GM18861 (cell line): ENCODE measurements around the gene MTRF1L.
A peak's percentile ranks its signal among the peaks of the same experiment; 100 is the strongest.

Source experiments
- ATAC-seq: cut with Tn5 transposase; IDR thresholded peaks from one replicate; pipeline ENCODE4 v1.9.1; 2021; ENCODE audit not compliant: unreplicated experiment

The MTRF1L gene

GRCh38 chr6:153002613-153003365 lies at the start of gene MTRF1L:
TSS of gene MTRF1L (minus strand) at chr6:153002709. CDS start at chr6:153002685, 24 bp downstream.
- ATAC-seq, result peak; percentile 92

GRCh38 chr6:153051801-153052200 lies 49.3 kb upstream of the MTRF1L start:
- ATAC-seq, result no peak

- no peak for ATAC-seq
Measured at GRCh38 chr6:153048631-153049030, 46.1 kb upstream of the MTRF1L start.

GRCh38 chr6:153047386-153047785 lies 44.9 kb upstream of the MTRF1L start:
- no peak for ATAC-seq

GRCh38 chr6:153045271-153045670 lies 42.8 kb upstream of the MTRF1L start:
- no peak for ATAC-seq

GRCh38 chr6:153044295-153044694 lies 41.8 kb upstream of the MTRF1L start:
- ATAC-seq, result no peak

- ATAC-seq, result no peak
Measured at GRCh38 chr6:153043719-153044118, 41.2 kb upstream of the MTRF1L start.

- no peak for ATAC-seq
Measured at GRCh38 chr6:153038378-153039057, 36.0 kb upstream of the MTRF1L start.

- ATAC-seq, result no peak
Measured at GRCh38 chr6:153034139-153034538, 31.6 kb upstream of the MTRF1L start.

GRCh38 chr6:153032255-153032882 lies 29.9 kb upstream of the MTRF1L start:
- no peak for ATAC-seq

- no peak for ATAC-seq
Measured at GRCh38 chr6:153031335-153031955, 28.9 kb upstream of the MTRF1L start.

- no peak for ATAC-seq
Measured at GRCh38 chr6:153028963-153029362, 26.5 kb upstream of the MTRF1L start.

GRCh38 chr6:153028286-153028685 lies 25.8 kb upstream of the MTRF1L start:
- no peak for ATAC-seq

- no peak for ATAC-seq
Measured at GRCh38 chr6:153027480-153027879, 25.0 kb upstream of the MTRF1L start.

GRCh38 chr6:153024709-153025017 lies 22.2 kb upstream of the MTRF1L start:
- ATAC-seq, result no peak

- ATAC-seq, result peak; percentile 99
Measured at GRCh38 chr6:153023977-153024708, 21.6 kb upstream of the MTRF1L start.

- no peak for ATAC-seq
Measured at GRCh38 chr6:153018355-153018754, 15.8 kb upstream of the MTRF1L start.

GRCh38 chr6:153016846-153017245 lies 14.3 kb upstream of the MTRF1L start:
- ATAC-seq, result no peak

- no peak for ATAC-seq
Measured at GRCh38 chr6:153015094-153015640, 12.7 kb upstream of the MTRF1L start.

GRCh38 chr6:153013438-153013837 lies 10.9 kb upstream of the MTRF1L start:
- ATAC-seq, result no peak

GRCh38 chr6:153012856-153013255 lies 10.3 kb upstream of the MTRF1L start:
- ATAC-seq, result no peak
